Peyer's patch (tissue), 4 donors: ENCODE data around the gene DEK. TPM values are rescaled to one million over a fixed set of nuclear protein-coding genes. Genes with fewer than 3 reads are reported as not detected.
"Not testable (repeated sequence)": the region's sequence is repeated elsewhere in the genome, so short reads cannot be mapped to it uniquely, and the experiment has no call there.

Source experiments
- DNase-seq, 3 donors: peaks; one replicate each; pipeline ENCODE4 v3.0.0-alpha.2; 2017 to 2019
- H3K27ac ChIP-seq, 4 donors: fragments of 200-600 bp; sonication (generic); one replicate each; pipeline ENCODE4 v1.5.1; 2016 to 2019
- H3K27me3 ChIP-seq, 2 donors: fragments of 200-600 bp; sonication (generic); one replicate each; pipeline ENCODE4 v1.5.1; 2019
- H3K36me3 ChIP-seq, 3 donors: fragments of 200-600 bp; sonication (generic); one replicate each; pipeline ENCODE4 v1.5.1; 2016 to 2019
- H3K4me1 ChIP-seq, 4 donors: fragments of 200-600 bp; sonication (generic); one replicate each; pipeline ENCODE4 v1.5.1; 2016 to 2019
- H3K4me3 ChIP-seq, 4 donors: fragments of 200-600 bp; sonication (generic); 1 replicate in 3 of 4; 2 replicates in 1 of 4; pipeline ENCODE4 v1.5.1; 2016 to 2019; ENCODE audit warnings: mild to moderate bottlenecking in 1 of 4
- H3K9me3 ChIP-seq, 4 donors: fragments of 200-600 bp; sonication (generic); one replicate each; pipeline ENCODE4 v1.5.1; 2016 to 2019; ENCODE audit warnings: mild to moderate bottlenecking in 1 of 4
- CTCF ChIP-seq, 6 experiments: fragments of 450-650 bp in 4 of 6; fragments of 200-600 bp in 2 of 6; sonication (generic) in 1 of 6; IDR thresholded peaks; one replicate each; pipeline ENCODE4 v1.5.1; 2017 to 2019; ENCODE audit warnings: antibody characterized with exemption in 6 of 6, mild to moderate bottlenecking in 3 of 6, moderate library complexity in 1 of 6
- POLR2A ChIP-seq, 2 donors: fragments of 450-650 bp; IDR thresholded peaks; one replicate each; pipeline ENCODE4 v1.5.1; 2017; ENCODE audit warnings: antibody characterized with exemption in 2 of 2, mild to moderate bottlenecking in 2 of 2, moderate library complexity in 2 of 2
- total RNA-seq, 4 donors: library from RNA; depleted of rRNA; stranded (reverse); fragments of >200 nt; gene quantifications; one replicate each; pipeline ENCODE4 v1.1.0, GENCODE V29; 2016

The DEK gene
- 100 to 1,000 TPM in 3 of 4 donors, 10 to 100 TPM in 1; 93.1 to 140 (median 127) TPM for total RNA-seq

DNA sequence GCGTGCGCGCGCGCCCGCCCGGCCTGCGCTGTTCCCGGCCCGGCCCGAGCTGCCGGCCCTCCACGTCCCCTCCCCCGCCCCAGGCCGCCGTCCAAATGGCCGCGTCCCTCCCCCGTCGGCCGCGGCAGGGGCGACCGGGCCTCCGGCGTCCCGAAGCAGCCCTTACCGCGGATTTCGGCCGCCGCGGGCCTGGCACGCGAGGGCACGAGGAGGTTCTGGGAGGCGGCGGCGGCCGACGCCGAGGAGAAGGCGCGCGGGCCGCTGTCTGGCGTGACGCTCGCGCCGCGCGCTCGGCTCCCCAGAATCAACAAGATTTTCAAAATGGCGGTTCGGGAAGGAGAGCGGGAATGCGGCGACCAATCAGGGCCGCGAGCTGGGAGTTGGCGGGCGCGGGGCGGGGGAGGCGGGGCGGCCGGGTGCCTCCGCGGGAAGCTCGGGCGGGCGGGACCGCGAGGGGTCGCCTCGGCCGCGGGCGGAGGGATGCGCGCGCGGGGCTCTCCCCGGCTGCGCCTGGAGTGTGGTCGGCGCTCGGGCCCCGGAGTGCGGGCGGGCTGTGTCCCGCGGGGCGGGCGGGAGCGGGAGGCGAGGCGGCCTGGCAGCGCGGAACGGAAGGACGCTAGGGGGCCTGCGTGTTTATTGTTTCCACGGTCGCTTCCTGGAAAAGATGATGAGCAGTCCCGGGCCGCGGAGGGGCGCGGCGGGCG, at the start of gene DEK:
TSS of gene DEK (minus strand) at position 312 of the 704 bp plus-strand sequence. CDS start 543 bp downstream, outside the sequence.
- H3K9me3 ChIP-seq = no peaks in the 10 kb centered on the region
- no peaks in the 10 kb centered on the region for H3K27me3 ChIP-seq
- peak within 1 kb of the TSS; percentile 95 to 100 (median 99) for H3K27ac ChIP-seq
- peaks cover 0 to 38% (median 11%) of the 10 kb centered on the region in 4 donors for H3K4me1 ChIP-seq
- DNase-seq = peak; percentile 78 to 94 (median 93)
- H3K36me3 ChIP-seq = no peaks in the 10 kb centered on the region
- peak within 1 kb of the TSS; percentile 86 to 98 (median 96) for H3K4me3 ChIP-seq
- TF ChIP-seq POLR2A (IDR thresholded peaks at IDR 0.05) (peak in 1 of 2 donors; percentile 46), CTCF (IDR thresholded peaks at IDR 0.05) (peak in 4 of 6 experiments; percentile 45 to 77 (median 72))

DNA sequence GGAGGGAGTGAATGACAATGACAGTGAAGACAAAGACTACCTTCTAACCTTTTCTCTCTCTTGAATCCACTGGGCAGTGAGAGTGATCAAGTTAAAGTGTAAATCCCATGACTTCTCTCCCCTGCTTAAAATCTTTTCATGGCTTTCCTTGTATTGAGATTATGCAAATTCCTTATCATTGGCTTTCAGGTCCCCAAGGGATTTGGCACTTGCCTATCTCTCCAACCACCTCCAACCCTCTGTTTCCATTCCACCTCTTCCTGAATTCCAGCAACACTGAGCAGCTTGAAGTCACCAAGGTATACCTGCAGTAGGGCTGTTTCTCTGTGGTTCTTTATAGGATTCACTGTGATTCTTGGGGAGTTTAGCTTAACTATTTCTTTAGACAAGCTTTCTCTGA, 48.0 kb upstream of the DEK start:
- H3K27me3 ChIP-seq = no peaks in the 10 kb centered on the region
- DNase-seq = no peak
- H3K9me3 ChIP-seq = no peaks in the 10 kb centered on the region
- no peak overlapping the region for H3K27ac ChIP-seq
- no peaks in the 10 kb centered on the region for H3K4me1 ChIP-seq
- H3K4me3 ChIP-seq = no peak overlapping the region
- no peak for TF ChIP-seq POLR2A (IDR thresholded peaks at IDR 0.05)
- no peak for TF ChIP-seq CTCF (IDR thresholded peaks at IDR 0.05)
- no peaks in the 10 kb centered on the region for H3K36me3 ChIP-seq

GRCh38 chr6:18310010-18310409, 45.7 kb upstream of the DEK start:
- H3K36me3 ChIP-seq, H3K4me3 ChIP-seq, H3K9me3 ChIP-seq, H3K27me3 ChIP-seq, H3K27ac ChIP-seq, DNase-seq, H3K4me1 ChIP-seq: not testable (repeated sequence)

GRCh38 chr6:18309046-18309445, 44.7 kb upstream of the DEK start:
- Histone ChIP-seq H3K4me3 (no peak overlapping the region), H3K36me3 (no peaks in the 10 kb centered on the region), H3K9me3 (no peaks in the 10 kb centered on the region), H3K27me3 (no peaks in the 10 kb centered on the region), H3K4me1 (no peaks in the 10 kb centered on the region), H3K27ac (no peak overlapping the region)
- no peak for TF ChIP-seq CTCF (IDR thresholded peaks at IDR 0.05)
- no peak for TF ChIP-seq POLR2A (IDR thresholded peaks at IDR 0.05)
- no peak for DNase-seq

- H3K4me1 ChIP-seq = no peaks in the 10 kb centered on the region
- no peaks in the 10 kb centered on the region for H3K9me3 ChIP-seq
- no peak for DNase-seq
- no peaks in the 10 kb centered on the region for H3K36me3 ChIP-seq
- TF ChIP-seq POLR2A (IDR thresholded peaks at IDR 0.05) (no peak), CTCF (IDR thresholded peaks at IDR 0.05) (no peak)
- H3K4me3 ChIP-seq = no peak overlapping the region
- no peak overlapping the region for H3K27ac ChIP-seq
- no peaks in the 10 kb centered on the region for H3K27me3 ChIP-seq
These were observed 43.9 kb upstream of the DEK start for GRCh38 chr6:18308070-18308735.

DNA sequence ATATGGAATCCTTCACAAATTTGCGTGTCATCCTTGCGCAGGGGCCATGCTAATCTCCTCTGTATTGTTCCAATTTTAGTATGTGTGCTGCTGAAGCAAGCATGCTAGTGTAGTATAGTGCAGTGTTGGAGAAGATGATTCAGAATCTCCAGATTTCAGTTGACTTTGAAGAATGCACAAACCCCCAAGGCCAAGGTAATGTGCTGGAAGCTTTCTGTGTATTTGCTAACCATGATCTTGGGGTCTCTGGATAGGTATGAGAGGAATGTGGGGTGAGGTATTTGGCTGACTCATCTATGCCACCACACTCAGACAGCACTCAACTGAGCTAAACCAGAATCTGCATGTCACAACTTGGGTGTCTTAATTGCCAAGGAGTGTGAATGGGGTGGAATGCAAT, 42.6 kb upstream of the DEK start:
- Histone ChIP-seq H3K36me3 (no peaks in the 10 kb centered on the region), H3K27ac (no peak overlapping the region), H3K27me3 (no peaks in the 10 kb centered on the region), H3K4me1 (no peaks in the 10 kb centered on the region), H3K4me3 (no peak overlapping the region), H3K9me3 (no peaks in the 10 kb centered on the region)
- TF ChIP-seq CTCF (IDR thresholded peaks at IDR 0.05) (no peak), POLR2A (IDR thresholded peaks at IDR 0.05) (no peak)
- DNase-seq = no peak
